OCI-LY1 (cell line): Measurements from ENCODE around the gene GABRP.

ENCODE experiments used
- H2AFZ ChIP-seq: fragments of 200-600 bp; sonication (generic), shearing (Covaris generic); 2 replicates; pipeline ENCODE4 v1.6.0; 2014; ENCODE audit warnings: antibody characterized with exemption, mild to moderate bottlenecking, low read length
- H3F3A ChIP-seq: fragments of 200-600 bp; sonication (generic), shearing (Covaris generic); 2 replicates; pipeline ENCODE4 v1.6.0; 2014; ENCODE audit warnings: mild to moderate bottlenecking, antibody characterized with exemption, low read length, moderate library complexity; ENCODE audit not compliant: insufficient read depth
- H3K27ac ChIP-seq: fragments of 200-600 bp; sonication (generic); 2 replicates; pipeline ENCODE4 v1.5.1; 2014; ENCODE audit warnings: low read length, mixed run types, mild to moderate bottlenecking, low read depth; ENCODE audit not compliant: poor library complexity, severe bottlenecking
- H3K27me3 ChIP-seq: fragments of 200-600 bp; sonication (generic); 2 replicates; pipeline ENCODE4 v1.6.0; 2014; ENCODE audit warnings: antibody characterized with exemption, mild to moderate bottlenecking, low read length, moderate library complexity; ENCODE audit not compliant: insufficient read depth
- H3K36me3 ChIP-seq: fragments of 200-600 bp; sonication (generic); 2 replicates; pipeline ENCODE4 v1.6.1; 2014; ENCODE audit warnings: mild to moderate bottlenecking, antibody characterized with exemption, low read length, moderate library complexity, mixed read lengths; ENCODE audit not compliant: insufficient read depth
- H3K4me1 ChIP-seq: fragments of 200-600 bp; sonication (generic); 2 replicates; pipeline ENCODE4 v1.5.1; 2014; ENCODE audit warnings: mild to moderate bottlenecking, low read length, moderate library complexity; ENCODE audit not compliant: insufficient read depth, severe bottlenecking
- H3K4me2 ChIP-seq: fragments of 200-600 bp; sonication (generic), shearing (Covaris generic); 2 replicates; pipeline ENCODE4 v1.6.1; 2014; ENCODE audit warnings: low read length
- H3K4me3 ChIP-seq: fragments of 200-600 bp; sonication (generic); 2 replicates; pipeline ENCODE4 v1.5.1; 2014; ENCODE audit warnings: low read length, low read depth, mild to moderate bottlenecking, mixed read lengths; ENCODE audit not compliant: poor library complexity, severe bottlenecking
- H3K79me2 ChIP-seq: fragments of 200-600 bp; shearing (Covaris generic); 2 replicates; pipeline ENCODE4 v1.6.1; 2016; ENCODE audit warnings: mixed run types, low read length, mixed read lengths; ENCODE audit not compliant: insufficient read depth
- H3K9ac ChIP-seq: fragments of 200-600 bp; sonication (generic), shearing (Covaris generic); 2 replicates; pipeline ENCODE4 v1.6.1; 2014; ENCODE audit warnings: mild to moderate bottlenecking, low read length, mixed read lengths
- H3K9me2 ChIP-seq: fragments of 200-600 bp; sonication (generic), shearing (Covaris generic); 2 replicates; pipeline ENCODE4 v1.6.1; 2014; ENCODE audit warnings: low read depth, mild to moderate bottlenecking, low read length, mixed read lengths
- H3K9me3 ChIP-seq: fragments of 200-600 bp; shearing (Covaris generic); 2 replicates; pipeline ENCODE4 v1.6.1; 2014; ENCODE audit warnings: low read length, mixed read lengths
- H4K20me1 ChIP-seq: fragments of 200-600 bp; sonication (generic), shearing (Covaris generic); 2 replicates; pipeline ENCODE4 v1.6.0; 2016; ENCODE audit warnings: mild to moderate bottlenecking, low read length; ENCODE audit not compliant: insufficient read depth
- EZH2 ChIP-seq: fragments of 200-600 bp; sonication (generic), shearing (Covaris generic); IDR thresholded peaks from 2 replicates; pipeline ENCODE4 v1.8.0; 2017; ENCODE audit warnings: borderline replicate concordance, mixed run types, mild to moderate bottlenecking, antibody characterized with exemption, low read length, moderate library complexity, mixed read lengths
- TF ChIP-seq, protein P1 (sequence below): fragments of 200-600 bp; sonication (generic), shearing (Covaris generic); IDR thresholded peaks from 2 replicates; pipeline ENCODE4 v1.5.1; 2017; ENCODE audit warnings: mild to moderate bottlenecking, antibody characterized with exemption, low read length, moderate library complexity, mixed read lengths

GABRP gene

DNA sequence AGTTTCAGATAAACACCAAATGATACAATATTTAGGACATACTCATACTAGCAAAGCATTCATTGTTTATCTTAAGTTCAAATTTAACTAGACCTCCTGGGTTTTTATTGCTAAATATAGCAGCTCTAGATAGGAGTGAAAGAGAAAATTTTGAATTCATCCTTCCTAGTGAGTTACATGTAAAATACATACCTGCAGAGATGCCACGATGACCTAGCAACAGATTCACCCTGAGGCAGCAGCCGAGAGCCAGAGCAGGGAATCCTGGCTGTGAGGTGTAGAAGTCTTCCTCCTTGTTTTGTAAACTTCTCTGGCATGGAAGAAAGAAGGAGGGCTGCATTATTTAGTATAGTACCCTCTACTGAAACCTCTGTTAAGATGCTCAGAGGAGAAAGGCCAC lies 25.9 kb upstream of the GABRP start:
- no peak for TF ChIP-seq EZH2
- TF ChIP-seq, protein P1, sequence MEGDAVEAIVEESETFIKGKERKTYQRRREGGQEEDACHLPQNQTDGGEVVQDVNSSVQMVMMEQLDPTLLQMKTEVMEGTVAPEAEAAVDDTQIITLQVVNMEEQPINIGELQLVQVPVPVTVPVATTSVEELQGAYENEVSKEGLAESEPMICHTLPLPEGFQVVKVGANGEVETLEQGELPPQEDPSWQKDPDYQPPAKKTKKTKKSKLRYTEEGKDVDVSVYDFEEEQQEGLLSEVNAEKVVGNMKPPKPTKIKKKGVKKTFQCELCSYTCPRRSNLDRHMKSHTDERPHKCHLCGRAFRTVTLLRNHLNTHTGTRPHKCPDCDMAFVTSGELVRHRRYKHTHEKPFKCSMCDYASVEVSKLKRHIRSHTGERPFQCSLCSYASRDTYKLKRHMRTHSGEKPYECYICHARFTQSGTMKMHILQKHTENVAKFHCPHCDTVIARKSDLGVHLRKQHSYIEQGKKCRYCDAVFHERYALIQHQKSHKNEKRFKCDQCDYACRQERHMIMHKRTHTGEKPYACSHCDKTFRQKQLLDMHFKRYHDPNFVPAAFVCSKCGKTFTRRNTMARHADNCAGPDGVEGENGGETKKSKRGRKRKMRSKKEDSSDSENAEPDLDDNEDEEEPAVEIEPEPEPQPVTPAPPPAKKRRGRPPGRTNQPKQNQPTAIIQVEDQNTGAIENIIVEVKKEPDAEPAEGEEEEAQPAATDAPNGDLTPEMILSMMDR: no peak
- H3K36me3 ChIP-seq: no peaks in the 10 kb centered on the region
- H3K27ac ChIP-seq: no peak overlapping the region

DNA sequence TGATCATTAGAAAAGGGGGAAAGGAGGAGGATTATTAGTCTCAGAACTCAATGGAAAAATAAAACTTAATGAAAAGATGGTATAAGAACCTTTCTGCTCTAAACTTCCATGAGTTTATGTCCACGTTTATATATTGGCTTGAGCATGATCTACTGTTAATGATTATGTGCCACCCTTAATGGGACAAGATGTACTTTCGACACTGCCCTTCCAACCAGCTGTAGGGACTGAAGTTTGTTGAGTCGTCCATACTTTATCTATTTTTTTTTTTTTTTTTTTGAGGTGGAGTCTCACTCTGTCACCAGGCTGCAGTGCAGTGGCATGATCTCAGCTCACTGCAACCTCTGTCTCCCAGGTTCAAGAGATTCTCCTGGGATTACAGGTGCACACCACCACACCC lies 25.0 kb upstream of the GABRP start:
- TF ChIP-seq, protein P1: no peak
- TF ChIP-seq EZH2: no peak
- H2AFZ ChIP-seq: no peak overlapping the region
- no peaks in the 10 kb centered on the region for H3K79me2 ChIP-seq
- no peak overlapping the region for H3K4me2 ChIP-seq
- no peaks in the 10 kb centered on the region for H3K9me3 ChIP-seq
- H3K9me2 ChIP-seq: no peaks in the 10 kb centered on the region
- H4K20me1 ChIP-seq: no peaks in the 10 kb centered on the region
- H3K9ac ChIP-seq: no peak overlapping the region
- 0 out of 2 replicates have a peak, but pooled peaks cover 9% of the 10 kb centered on the region for H3K27me3 ChIP-seq
- H3K4me3 ChIP-seq: no peak overlapping the region
- H3K27ac ChIP-seq: no peak overlapping the region
- H3K36me3 ChIP-seq: no peaks in the 10 kb centered on the region
- H3K4me1 ChIP-seq: no peaks in the 10 kb centered on the region
- no peaks in the 10 kb centered on the region for H3F3A ChIP-seq

More for the DNA sequence above, 25.9 kb upstream of the GABRP start:
- 0 out of 2 replicates have a peak, but pooled peaks cover 9% of the 10 kb centered on the region for H3K27me3 ChIP-seq
- H3K9ac ChIP-seq: no peak overlapping the region
- no peaks in the 10 kb centered on the region for H4K20me1 ChIP-seq
- no peaks in the 10 kb centered on the region for H3F3A ChIP-seq
- no peaks in the 10 kb centered on the region for H3K9me3 ChIP-seq
- no peaks in the 10 kb centered on the region for H3K9me2 ChIP-seq
- H2AFZ ChIP-seq: no peak overlapping the region
- no peaks in the 10 kb centered on the region for H3K79me2 ChIP-seq
- H3K4me2 ChIP-seq: no peak overlapping the region
- H3K4me3 ChIP-seq: no peak overlapping the region
- H3K4me1 ChIP-seq: no peaks in the 10 kb centered on the region

DNA sequence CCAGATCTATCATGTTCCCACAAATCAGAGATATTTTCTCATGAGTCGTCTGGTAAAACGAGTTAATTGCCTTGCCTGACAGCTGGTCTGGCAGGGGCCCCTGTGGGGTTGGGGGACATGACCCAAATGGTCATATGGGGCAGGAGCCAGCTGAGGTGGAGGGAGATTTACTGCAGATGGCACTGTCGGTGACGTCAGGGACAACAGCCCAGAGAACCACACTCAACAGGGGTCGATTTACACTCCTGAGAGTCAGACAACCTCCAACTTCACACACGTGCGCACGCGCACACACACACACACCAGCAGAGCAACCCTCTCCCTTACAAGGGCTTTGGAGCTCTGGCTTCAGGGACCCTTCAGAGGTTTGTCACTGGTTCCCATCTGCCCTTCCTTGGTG lies 23.4 kb upstream of the GABRP start:
- no peaks in the 10 kb centered on the region for H3K36me3 ChIP-seq
- no peak overlapping the region for H3K4me2 ChIP-seq
- H2AFZ ChIP-seq: no peak overlapping the region
- no peak overlapping the region for H3K9ac ChIP-seq
- H3K27ac ChIP-seq: no peak overlapping the region
- H3K27me3 ChIP-seq: 0 out of 2 replicates have a peak, but pooled peaks cover 9% of the 10 kb centered on the region
- no peak overlapping the region for H3K4me3 ChIP-seq
- H3K4me1 ChIP-seq: no peaks in the 10 kb centered on the region
- TF ChIP-seq EZH2: no peak
- TF ChIP-seq, protein P1: no peak
- H3K9me2 ChIP-seq: no peaks in the 10 kb centered on the region
- H3F3A ChIP-seq: no peaks in the 10 kb centered on the region
- no peaks in the 10 kb centered on the region for H3K9me3 ChIP-seq
- no peaks in the 10 kb centered on the region for H3K79me2 ChIP-seq
- no peaks in the 10 kb centered on the region for H4K20me1 ChIP-seq
